Measurements from ENCODE around the gene PITHD1.
"Not testable (repeated sequence)": the region's sequence is repeated elsewhere in the genome, so short reads cannot be mapped to it uniquely, and the experiment has no call there.

PITHD1 gene

DNA sequence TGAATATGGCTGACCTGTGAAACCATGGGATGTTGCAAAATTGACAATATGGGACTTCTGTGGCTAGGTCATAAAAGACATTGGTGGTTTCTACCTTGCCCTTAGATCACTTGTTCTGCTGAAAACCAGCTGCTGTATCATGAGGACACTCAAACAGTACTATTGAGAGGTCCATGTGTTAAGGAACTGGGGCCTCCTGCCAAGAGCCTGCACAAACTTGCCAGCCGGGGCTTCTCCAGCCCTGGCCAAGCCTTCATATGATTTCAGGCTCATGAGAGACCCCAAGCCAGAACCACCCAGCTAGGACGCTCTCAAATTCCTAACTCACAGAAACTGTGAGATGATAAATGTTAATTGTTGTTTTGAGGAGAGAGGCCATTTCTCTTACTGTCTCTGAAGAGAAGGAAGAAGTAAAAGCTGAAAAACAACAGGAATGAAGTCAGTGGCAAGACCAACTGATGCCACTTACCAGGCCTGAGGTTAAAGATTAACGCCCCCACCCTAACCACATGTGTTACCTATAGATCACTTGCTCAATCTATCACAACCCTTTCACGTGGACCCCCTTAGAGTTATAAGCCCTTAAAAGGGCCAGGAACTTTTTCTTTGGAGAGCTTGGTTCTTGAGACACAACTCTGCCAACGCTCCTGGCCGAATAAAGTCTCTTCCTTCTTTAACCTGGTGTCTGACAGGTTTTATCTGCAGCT is 3.9 kb upstream of the PITHD1 start:
- no peak for DNase-seq

DNA sequence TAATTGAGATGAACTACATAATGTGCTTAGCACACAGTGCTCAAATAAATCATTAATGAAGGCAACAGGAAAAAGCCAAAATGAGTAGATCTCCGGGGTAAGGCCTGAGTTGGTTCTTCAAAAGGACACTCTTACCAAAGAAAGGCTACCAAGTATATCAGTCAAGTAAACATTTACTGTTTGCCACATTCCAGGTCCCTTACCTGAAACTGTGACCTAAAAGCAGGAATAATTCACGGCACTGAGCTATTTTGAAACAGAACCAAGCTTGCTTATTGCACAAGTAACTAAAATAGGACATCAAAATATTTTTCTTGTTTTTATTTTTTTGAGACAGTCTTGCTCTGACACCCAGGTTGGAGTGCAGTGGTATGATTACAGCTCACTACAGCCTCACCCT is 2.0 kb upstream of the PITHD1 start:
- DNase-seq: no peak

DNA sequence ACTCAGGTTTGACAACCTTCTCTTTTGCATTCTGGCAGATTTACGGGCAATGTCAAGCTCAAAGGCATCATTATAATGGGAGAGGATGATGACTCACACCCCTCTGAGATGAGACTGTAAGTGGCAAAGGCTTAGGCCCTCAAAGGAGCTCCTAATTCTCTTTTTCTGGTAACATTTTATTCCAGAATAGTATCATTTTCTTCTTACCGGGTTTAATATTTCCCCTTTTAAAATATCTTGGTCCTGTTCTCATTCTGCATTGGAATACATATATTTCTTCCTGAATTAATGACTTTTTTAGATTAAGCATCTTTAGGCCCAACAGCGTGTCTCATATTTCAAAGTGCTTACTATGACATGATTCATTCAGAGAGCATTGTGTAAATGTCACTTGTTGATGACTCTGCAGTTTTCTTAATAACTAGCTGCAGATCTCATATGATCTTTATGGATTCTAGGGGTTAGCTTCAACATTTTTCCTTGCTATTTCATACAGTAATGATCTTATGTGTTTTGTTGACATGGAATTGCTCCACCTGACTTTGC is 1.7 kb downstream of the PITHD1 start:
- no peak for DNase-seq

DNA sequence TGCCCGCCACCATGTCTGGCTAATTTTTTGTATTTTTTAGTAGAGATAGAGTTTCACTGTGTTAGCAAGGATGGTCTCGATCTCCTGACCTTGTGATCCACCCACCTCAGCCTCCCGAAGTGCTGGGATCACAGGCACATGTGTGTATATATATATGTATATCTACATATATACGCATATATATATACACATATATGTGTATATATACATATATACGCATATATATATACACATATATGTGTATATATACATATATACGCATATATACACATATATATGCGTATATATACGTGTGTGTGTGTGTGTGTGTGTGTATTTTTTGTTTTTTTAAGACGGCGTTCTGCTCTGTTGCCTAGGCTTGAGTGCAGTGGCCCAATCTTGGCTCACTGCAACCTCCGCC is 4.9 kb downstream of the PITHD1 start:
- not testable (repeated sequence) for DNase-seq

DNA sequence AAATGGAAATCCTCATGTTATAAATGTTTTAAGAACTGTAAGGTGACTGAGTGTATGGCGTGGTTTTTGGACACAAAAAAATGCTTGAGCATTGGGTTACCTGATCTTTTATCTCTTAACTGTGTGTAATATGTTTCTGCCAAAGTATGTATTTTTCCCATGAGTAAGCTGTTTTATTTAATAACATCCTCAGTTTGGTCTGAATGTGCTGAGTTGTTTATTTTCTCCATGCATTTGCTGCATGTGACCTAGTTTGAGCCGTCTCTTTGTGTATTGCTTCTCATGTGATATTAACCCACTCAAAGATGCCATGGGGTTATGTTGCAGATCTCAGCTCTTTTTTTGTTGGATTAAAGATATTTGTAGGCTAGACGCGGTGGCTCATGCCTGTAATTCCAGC is 6.6 kb downstream of the PITHD1 start:
- no peak for DNase-seq

DNA sequence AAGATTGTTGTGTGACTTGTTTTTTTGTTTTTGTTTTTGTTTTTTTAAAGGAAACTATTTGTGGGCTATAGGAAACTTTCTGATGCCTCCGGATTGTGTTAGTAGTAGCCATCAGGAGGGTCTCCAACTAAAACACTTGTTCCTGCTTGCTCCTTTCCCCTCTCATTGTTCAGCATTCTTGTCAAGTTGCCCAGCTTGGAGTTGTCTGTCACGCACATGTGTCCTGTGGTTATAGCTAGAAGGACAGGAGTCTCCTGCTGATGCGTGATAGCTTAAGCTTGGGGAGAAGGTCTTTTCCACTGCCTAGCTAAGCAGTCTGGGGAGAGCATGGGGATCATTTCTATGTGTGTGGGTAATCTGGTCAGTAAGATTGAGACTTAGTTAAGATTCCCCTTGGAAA is 9.5 kb downstream of the PITHD1 start:
- DNase-seq: no peak

DNA sequence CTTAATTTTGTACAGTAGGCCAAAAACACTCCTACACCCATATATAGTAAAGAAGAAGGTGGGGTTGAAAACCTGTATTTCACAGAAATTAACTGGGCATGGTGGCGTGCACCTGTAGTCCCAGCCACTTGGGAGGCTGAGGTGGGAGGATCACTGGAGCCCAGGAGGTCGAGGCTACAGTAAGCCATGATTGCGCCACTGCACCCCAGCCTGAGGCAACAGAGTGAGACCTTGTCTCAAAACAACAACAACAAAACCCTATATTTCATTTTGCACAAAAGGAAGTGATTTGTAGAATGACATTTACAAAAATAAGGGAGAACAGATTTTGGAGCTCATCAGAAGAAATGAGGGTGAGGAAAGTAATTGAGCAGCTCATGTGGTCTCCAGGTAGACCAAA is 10.5 kb downstream of the PITHD1 start:
- DNase-seq: no peak

DNA sequence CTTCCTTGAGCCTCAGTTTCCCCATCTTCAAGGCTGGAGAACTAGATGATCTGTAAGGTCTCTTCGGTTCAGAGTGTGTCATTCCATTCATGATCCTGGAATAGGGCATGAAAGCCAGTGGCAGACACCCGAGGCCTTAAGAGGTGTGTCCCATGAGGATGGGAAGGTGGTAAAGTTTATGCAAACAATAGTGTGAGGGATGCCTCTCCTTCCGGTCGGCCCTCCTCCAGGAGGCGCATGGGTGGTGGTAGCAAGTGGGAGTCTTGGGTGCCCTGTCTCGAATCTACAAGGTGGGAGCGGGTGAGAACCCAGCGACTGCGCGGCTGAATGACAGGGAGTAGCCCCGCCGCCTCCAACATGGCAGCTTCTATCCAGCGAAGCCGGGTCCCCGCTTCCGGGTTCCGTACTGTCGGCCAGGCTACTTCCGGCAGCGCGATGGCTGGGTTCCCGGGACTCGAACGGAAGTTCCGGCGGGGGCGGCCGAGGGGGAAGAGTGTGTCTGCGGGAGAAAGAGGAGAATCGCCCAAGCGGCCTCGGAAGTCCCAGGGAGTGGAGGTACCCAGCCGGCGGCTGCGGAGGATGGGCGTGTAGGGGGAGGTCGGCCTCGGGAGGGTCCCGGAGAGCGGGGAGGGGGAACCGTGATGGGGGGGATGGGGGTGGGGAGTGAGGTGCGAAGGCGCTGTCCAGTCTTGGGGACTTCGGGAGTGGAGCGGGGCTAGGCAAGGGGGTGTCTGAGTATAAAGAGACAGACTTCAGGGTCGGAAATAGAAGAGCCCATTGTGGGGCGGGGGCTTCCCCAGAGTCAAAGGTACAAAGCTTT is 12.7 kb downstream of the PITHD1 start, which contains the start of gene LYPLA2:
LYPLA2 (plus strand) TSS at position 450 of the 820 bp plus-strand sequence. CDS start 1,538 bp downstream, outside the sequence.
- peak; percentile 68 for DNase-seq

DNA sequence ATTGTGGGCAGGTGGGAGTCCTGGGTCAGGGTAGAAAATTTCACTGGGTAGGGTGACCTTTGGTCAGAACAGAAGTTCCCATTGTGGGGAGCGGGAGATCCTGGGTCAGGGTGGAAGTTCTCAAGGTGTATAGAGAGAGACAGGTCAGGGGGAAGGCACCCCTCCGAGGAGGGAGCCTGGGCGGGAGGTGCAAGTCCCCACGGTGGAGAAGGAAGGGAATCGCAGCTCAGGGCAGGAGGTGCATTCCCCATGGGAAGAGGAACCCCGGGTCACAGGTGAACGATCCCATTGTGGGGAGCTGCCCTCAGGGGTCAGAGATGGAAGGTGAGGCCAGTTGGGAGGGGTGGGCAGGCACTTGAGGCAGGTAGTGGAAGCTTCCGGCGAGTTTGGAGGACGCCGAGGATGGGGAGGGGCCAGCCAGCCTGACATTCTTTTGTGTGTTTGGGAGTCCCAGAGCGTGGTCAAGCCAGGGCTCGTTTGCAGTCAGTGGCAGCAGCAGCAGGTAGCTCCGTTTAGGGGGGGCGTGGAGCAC is 13.4 kb downstream of the PITHD1 start:
- no peak for DNase-seq

DNA sequence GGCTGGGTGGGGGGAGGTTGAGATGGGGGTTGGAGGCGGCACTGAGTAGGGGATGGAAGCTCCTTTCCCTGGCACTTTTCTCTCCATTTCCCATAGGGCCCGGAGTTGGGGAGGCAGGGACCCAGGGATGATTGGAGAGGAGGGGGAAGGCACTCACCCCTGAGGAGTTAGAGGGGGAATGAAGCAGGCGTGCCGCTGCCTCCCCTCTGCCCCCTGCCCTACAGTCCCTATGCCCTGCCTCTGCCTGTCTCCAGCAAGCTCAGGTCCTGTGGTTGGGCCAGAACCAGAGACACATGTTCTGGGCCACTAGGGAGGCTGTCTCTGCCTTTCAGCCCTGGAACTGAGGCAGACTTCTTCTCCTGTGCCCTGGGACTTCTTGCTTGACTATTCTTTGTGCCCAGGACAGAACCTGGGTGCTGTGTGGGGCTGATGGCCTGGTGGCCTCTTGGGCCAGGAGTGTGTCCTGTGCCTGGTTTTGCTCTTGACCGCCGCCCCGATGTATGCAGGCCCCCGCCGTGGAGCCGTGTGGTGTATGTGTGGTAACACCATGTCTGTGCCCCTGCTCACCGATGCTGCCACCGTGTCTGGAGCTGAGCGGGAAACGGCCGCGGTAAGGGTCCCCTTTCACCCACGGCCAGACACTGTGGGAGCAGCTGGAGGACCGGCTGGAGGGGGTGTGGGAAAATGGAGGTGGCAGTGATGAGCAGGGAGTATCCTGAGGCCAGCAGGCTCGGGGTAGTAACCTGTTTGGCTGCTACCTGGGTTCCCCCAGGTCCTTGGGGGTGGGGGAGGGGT is 14.1 kb downstream of the PITHD1 start:
- DNase-seq: no peak

DNA sequence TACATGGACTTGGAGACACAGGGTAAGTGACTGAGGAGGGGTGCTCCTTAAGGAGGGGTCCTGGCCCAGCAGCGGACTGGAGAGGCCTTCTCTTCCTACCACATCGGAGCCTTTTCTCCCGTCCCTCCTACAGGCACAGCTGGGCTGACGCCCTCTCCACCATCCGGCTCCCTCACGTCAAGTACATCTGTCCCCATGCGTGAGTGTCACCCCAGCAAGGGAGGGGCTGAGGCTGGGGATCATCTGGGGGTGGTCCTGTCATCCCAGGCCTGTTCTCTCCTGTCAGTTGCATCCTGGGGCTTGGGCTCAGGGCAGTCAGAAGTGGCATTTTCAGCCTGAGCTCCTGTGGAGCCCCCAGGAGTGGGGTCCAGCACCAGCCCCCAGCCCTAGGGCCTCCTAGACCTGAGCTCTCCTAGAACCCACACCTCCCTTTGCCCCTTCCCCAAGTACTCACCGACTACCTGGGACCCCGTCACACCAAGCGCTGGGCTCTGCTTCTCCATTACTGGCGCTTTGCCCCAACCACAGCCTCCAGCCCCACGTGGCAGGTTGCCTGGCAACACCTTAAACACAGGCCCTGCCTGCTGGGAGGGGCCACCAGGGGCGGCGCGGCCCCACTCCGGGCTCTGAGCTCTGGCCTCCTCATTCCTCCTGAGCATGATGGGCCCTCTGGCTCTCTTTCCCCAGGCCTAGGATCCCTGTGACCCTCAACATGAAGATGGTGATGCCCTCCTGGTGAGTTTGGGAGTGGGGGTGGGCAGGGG is 15.0 kb downstream of the PITHD1 start:
- DNase-seq: no peak

DNA sequence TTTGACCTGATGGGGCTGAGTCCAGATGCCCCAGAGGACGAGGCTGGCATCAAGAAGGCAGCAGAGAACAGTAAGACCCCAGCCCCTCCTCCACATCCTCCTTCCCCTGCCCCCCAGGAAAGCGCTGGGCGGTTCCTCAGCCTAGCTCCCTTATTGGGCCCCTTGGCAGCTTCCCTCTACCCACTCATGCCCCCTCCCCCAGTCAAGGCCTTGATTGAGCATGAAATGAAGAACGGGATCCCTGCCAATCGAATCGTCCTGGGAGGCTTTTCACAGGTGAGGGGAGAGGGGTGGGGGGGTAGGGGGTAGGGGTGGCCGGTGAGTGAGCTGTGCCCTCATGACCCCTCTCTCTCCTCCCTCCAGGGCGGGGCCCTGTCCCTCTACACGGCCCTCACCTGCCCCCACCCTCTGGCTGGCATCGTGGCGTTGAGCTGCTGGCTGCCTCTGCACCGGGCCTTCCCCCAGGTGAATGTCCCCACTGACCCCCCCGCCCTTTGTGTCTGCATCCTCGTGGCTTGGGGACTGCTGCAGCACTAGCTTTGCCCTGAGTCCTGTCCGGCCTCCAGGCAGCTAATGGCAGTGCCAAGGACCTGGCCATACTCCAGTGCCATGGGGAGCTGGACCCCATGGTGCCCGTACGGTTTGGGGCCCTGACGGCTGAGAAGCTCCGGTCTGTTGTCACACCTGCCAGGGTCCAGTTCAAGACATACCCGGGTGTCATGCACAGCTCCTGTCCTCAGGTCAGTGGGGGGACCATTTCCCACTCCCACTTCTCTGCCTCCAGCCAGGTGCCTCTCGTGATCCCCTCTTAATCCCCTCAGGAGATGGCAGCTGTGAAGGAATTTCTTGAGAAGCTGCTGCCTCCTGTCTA is 15.9 kb downstream of the PITHD1 start:
- DNase-seq: no peak

DNA sequence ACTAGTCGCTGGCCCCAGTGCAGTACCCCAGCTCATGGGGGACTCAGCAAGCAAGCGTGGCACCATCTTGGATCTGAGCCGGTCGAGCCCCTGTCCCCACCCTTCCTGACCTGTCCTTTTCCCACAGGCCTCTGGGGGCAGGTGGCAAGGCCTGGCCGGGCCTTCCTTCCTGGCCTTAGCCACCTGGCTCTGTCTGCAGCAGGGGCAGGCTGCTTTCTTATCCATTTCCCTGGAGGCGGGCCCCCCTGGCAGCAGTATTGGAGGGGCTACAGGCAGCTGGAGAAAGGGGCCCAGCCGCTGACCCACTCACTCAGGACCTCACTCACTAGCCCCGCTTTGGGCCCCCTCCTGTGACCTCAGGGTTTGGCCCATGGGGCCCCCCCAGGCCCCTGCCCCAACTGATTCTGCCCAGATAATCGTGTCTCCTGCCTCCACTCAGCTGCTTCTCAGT is 16.5 kb downstream of the PITHD1 start:
- DNase-seq: not testable (repeated sequence)

DNA sequence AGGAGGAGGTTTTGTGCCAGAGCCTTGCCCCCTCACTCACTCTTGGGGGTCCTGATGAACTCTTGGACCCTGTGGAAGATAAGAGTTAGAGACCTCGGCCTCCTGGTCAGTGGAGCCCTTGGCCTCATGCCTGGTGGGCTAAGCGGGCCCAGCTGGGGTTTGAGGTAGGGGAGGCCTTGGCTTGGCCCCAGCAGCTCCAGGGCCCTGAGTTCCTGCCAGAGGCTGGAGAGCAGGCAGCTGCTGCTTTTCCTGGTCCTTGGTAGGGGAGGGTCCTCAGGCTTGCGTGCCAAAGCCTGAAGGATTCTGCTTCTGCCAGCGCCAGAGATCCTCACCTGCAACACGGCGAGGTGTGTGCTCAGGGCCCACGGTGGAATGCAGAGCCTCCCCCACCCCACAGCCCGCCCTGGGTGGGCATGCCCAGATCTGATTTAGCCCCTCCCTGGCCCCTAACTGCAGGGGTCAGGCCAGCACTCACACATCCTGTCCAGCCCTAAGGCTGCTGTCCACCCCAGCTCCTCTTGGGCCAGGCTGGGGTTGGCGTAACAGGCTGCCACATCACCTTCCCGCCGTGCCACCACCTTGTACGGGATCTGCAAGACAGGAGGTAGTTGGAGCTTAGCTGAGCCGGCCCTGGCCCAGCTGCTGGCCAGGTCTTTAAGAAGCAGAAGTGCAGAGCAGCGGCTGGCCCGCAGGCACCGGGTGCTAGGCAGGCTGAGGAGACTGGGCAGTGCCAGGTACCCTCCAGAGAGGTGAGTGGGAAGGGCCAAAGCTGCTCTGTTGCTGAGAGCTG is 17.7 kb downstream of the PITHD1 start:
- DNase-seq: no peak

DNA sequence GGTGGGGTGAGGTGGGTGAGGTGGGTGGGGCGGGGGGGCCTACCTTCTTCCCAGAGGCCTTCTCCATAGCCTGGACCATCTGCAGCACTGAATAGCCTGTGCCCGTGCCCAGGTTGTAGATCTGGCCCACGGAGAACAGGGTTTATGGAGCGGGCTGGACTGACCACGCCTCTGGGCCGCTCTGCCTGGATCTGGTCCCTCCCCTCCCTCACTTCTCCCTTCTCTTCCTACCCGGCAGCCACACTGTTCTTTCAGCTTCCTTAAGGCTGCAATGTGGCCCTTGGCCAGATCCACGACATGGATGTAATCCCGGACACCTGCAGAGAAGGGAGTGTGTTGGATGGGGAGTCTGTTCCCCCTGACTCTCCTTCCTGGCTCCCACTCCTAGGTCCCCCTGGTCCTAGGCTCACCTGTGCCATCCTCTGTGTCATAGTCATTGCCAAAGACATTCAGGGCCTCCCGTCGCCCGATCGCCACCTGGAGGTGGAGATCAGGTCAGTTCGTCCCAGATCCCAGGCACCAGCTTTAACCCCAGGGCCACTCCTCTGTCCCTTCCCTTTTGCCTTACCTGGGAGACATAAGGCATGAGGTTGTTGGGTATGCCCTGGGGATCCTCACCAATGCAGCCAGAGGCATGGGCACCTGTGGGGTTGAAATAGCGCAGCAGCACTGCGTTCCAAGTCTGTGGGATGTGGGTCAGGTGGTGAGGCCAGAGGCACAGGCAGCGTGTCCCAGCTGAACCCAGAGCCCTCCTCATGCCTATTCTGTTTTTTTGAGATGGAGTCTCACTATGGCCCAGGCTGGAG is 18.5 kb downstream of the PITHD1 start:
- no peak for DNase-seq

DNA sequence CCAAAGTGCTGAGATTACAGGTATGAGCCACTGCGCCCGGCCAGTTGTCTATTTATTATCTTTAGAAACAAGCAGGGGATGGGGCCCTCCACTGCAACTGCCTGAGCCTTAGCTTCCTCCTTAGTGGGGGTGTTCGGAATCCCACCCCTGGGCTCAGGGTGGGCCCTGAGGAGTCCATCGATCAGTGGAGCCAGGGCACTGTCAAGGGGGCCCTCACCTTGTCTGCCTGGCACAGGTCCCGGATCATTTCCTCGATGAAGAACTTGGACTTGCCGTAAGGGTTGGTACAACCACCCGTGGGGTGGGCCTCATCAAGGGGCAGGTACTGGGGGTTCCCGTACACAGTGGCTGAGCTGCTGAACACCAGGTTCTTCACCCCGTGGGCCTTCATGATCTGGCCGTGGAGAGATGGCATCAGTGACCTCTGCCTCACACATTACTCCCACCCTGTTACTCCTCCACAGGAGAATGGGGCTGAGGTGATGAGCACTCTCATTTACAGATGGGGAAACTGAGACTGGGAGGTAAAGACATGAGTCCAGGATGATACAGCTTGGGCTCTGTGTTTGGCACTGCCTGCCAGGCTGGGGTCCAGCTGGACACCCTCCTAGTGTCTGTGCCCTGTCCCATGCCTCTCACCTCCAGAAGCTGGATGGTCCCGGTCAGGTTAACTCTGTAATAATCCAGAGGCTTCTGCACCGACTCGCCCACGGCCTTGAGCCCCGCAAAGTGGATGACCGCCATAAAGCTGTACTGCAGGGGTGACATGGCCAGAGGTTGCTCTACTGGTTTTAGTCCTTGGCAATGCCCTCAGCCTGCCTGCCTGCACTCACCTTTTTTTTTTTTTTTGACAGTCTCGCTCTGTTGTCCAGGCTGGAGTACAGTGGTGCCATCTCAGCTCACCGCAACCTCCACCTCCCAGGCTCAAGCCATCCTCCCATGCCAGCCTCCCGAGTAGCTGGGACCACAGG is 19.5 kb downstream of the PITHD1 start:
- no peak for DNase-seq

DNA sequence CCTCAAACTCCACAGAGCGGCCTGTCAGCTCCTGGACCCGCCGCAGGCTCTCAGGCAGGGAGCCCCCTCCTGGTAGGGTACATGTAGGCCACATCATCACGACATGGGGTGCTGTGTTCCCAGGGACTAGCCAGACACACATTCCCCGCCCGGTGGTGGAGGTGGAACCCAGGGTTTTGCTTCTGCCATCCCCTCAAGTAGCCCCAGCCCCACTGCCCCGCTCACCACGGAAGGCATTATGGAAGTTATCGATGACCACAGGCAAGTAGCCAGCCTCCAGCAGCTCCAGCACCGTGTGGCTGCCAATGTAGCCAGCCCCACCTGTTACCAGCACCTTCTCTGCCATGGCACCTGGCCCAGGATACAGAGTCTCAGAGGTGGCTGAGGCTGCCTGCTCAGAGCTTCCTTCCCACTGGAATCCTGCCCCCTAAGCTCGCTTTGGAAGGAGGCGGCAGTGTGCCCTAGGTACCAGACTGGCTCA is 20.5 kb downstream of the PITHD1 start:
- no peak for DNase-seq

DNA sequence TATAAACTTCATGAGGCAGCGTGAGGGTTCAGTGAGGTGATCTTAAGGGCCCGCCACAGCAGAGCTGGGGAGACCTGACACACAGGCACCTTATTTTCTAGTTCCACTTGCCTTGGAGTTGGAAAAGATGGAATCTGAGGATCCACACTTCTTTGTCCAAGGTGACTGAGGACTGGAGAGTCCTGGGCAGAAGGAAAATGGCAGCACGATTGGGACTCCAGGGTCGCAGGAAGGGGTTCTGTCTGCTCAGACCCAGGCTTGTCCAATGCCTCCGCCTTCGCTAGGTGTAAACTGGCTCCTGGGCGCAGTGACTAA is 21.0 kb downstream of the PITHD1 start:
- DNase-seq: no peak

Measured in NCI-H1048 (cell line).